ENCODE results near the gene SEC16B. TPM values are rescaled to one million over a fixed set of nuclear protein-coding genes. Genes with fewer than 3 reads are reported as not detected.

SEC16B gene
- total and polyA plus RNA-seq, 9 of the 15 experiments (the other 6 are each of a cell fraction or from before 2014, with no cell fraction given) = not detected

DNA sequence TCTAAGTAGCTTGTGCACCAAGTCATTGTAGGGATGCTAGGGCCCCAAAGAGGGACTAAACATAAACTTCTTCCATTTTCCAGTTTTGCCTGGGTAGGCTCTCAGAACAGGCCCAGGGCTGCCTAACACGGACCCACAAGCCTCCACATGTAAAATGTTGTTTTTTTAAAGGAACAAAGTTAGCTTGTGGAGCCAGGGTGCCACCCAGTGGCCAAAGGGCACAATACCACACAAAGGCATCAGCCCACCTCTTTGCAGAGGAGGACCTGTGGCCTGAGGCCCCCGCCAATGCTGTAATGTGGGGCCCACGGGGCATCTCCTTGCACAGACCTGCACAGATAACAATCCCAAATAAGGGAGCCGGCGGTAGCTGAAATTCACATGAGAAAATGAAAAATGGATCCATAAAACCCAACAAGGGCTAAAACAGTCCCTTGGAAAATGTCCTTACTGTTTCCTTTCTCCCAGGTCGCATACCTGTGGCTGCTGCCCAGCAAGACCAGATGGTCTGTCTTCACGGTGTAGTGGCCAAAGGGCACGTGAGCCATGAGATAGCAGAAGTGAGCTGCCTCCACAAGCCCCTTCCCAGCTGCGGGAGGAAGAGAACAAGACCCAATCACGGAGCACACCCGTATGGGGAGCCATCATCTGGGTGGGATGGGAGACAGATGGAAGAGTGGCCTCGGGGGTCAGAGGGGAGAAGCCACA lies 23.8 kb downstream of the SEC16B start (continued):
- peak; percentile 60; the same call in 1 of the 2 replicates for TF ChIP-seq REST (IDR thresholded peaks at IDR 0.05; ENCODE audit: borderline replicate concordance)
- TF ChIP-seq REST (CRISPR knock-in tag; IDR thresholded peaks at IDR 0.05; ENCODE audit: low read depth) = no peak
- TF ChIP-seq ZBTB26 (CRISPR knock-in tag; IDR thresholded peaks at IDR 0.05) = no peak
- TF ChIP-seq, protein P1, sequence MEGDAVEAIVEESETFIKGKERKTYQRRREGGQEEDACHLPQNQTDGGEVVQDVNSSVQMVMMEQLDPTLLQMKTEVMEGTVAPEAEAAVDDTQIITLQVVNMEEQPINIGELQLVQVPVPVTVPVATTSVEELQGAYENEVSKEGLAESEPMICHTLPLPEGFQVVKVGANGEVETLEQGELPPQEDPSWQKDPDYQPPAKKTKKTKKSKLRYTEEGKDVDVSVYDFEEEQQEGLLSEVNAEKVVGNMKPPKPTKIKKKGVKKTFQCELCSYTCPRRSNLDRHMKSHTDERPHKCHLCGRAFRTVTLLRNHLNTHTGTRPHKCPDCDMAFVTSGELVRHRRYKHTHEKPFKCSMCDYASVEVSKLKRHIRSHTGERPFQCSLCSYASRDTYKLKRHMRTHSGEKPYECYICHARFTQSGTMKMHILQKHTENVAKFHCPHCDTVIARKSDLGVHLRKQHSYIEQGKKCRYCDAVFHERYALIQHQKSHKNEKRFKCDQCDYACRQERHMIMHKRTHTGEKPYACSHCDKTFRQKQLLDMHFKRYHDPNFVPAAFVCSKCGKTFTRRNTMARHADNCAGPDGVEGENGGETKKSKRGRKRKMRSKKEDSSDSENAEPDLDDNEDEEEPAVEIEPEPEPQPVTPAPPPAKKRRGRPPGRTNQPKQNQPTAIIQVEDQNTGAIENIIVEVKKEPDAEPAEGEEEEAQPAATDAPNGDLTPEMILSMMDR (IDR thresholded peaks at IDR 0.05 in 2 of 3, conservative IDR thresholded peaks at IDR 0.05 in 1 of 3; ENCODE audit: insufficient read depth in 2 of 3, low read depth in 1 of 3, low read length in 3 of 3) = peak; percentile 77 to 85 (median 83)
- peak; percentile 72 for TF ChIP-seq SMC3 (conservative IDR thresholded peaks at IDR 0.05; ENCODE audit: insufficient read depth, low read depth, low read length)
- no peak for TF ChIP-seq SREBF2 (CRISPR knock-in tag; IDR thresholded peaks at IDR 0.05)
- no peak for TF ChIP-seq ZFP30 (CRISPR knock-in tag; IDR thresholded peaks at IDR 0.05; ENCODE audit: borderline replicate concordance)

Data from K562 (cell line).